SHP77 (cell line): ENCODE data around the gene NKIRAS2.

ENCODE experiments used
- DNase-seq, 2 experiments: peaks; one replicate each; lab custom pipeline; 2025; lab: John Stamatoyannopoulos, UW

The NKIRAS2 gene

GRCh38 chr17:42055027-42055426, 35.1 kb downstream of the NKIRAS2 start:
- DNase-seq: no peak

- DNase-seq: no peak
These were observed 35.6 kb downstream of the NKIRAS2 start for GRCh38 chr17:42055496-42055895.

DNA sequence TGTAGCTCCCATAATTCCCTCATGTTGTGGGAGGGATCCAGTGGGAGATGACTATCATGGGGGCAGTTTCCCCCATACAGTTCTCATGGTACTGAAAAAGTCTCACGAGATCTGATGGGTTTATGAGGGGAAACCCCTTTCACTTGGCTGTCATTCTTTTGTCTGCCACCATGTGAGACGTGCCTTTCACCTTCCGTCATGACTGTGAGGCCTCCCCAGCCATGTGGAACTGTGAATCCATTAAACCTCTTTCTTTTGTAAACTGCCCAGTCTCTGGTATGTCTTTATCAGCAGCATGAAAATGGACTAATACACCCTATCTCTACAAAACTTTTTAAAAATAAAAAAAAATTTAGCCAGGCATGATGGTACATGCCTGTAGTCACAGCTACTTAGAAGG, 36.7 kb downstream of the NKIRAS2 start:
- DNase-seq: no peak

- no peak for DNase-seq
These were observed 38.2 kb downstream of the NKIRAS2 start for GRCh38 chr17:42058063-42058462.

DNA sequence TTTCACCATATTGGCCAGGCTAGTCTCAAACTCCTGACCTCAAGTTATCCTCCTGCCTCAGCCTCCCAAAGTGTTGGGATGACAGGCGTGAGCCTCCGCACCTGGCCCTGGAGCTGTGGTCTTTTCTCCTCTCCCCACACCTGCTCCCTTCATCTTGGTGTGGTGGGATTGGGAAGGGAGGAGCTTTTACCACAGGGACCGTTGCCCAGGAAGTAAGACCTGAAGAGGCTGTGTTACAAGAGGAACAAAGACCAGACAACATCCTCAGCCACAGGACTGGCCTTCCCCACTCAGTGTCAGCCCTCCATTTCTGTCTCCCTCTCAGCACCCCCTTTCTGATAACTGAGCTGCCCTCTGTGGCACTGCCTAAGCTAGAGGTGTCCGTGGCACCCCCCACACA, 39.9 kb downstream of the NKIRAS2 start:
- no peak for DNase-seq

- DNase-seq: no peak
These were observed 40.3 kb downstream of the NKIRAS2 start for GRCh38 chr17:42060231-42060630.

GRCh38 chr17:42061646-42062487, 42.0 kb downstream of the NKIRAS2 start:
- peak in 1 of 2 experiments; percentile 18 for DNase-seq

GRCh38 chr17:42062681-42063080, 42.8 kb downstream of the NKIRAS2 start:
- DNase-seq: no peak

DNA sequence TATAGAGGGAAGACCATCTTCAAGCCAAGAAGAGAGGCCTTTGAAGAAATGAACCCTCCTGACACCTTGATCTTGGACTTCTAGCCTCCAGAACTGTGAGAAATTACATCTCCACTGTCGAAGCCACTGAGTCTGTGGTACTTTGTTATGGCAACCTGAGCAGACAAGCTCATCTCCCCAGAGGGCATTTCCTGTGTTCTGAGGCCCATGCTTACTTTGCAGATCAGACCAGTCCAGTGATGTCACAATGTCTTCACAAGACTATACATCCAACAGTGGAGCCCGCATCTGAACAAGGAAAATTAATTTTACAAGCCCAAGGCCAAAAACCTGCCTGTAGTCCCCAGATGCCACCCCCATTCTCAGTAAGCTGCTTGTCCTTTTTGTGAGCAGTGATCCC, 45.3 kb downstream of the NKIRAS2 start:
- no peak for DNase-seq

GRCh38 chr17:42067371-42068091, 47.6 kb downstream of the NKIRAS2 start:
- peak; percentile 31 to 34 for DNase-seq

DNA sequence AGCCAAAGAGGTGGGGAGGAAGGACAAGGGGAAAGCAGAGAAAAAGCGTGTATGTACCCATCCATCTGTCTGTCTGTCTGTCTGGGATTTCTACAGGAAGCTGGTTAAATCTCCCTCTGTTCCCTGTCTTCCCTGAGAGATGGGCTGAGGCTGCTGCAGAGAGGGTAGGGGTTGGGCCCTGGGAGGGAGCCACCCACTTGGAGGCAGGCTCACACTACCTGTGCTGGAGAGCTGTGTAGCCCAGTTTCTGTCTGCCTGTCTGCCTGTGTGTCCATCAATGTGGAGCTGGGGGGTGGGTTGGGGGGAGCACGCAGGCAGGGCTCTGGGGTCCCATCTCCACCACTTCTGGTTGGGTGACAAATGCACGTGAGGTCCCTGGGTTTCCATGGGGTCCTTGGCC, 49.1 kb downstream of the NKIRAS2 start:
- no peak for DNase-seq

- DNase-seq: no peak
These were observed 51.9 kb downstream of the NKIRAS2 start for GRCh38 chr17:42071810-42072209.

DNA sequence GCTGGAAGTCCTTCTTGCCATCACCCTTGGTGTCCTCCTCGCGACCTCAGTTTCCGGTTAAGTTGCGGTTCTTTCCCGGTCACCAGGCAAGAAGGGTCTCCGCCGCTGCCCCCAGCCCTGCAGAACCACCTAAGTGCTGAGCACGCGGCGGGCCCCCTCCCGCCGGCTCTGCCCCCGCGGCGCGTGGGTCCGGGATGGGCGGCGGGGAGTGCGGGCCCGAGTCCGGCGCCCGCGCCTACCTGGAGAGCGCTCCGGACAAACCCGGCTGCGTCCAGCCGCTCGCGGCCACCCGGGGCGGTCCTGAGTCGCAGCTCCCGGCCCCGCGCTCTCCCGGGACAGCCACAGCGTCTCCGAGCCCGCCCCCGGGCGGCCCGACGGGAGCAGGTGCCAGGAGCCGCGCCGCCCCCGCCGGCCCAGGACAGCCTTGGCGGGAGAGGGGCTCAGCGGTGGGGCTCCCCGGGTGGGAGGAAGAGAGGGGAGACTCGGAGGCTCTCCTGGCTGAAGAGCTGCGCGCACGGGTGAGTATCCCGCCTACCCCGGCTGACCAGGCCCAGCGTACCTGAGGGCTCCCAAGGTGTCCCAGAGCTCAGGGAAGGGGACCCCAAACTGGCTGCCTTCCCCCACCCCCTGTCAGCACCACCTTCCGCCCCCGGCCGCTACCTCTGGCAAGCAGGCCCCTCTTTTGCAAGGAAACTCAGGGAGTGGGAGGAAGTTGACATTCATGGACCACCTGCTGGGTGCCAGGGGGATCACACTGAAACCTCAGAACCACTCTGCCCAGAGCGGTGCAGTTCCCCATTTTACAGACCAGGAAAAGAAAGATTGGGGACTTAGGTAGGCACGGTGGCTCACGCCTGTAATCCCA, 52.7 kb downstream of the NKIRAS2 start:
- no peak for DNase-seq
